HG03378 (cell line): Measurements from ENCODE around the gene USP44.
"Not testable (repeated sequence)": the region's sequence is repeated elsewhere in the genome, so short reads cannot be mapped to it uniquely, and the experiment has no call there.

ENCODE experiments used
- ATAC-seq: cut with Tn5 transposase; IDR thresholded peaks from one replicate; pipeline ENCODE4 v1.9.1; 2021; ENCODE audit warnings: mild to moderate bottlenecking, moderate library complexity; ENCODE audit not compliant: unreplicated experiment

USP44 gene

GRCh38 chr12:95551305-95551704, at the start of gene USP44:
TSS of gene USP44 (minus strand) at chr12:95551476. CDS start at chr12:95534256, 17,220 bp downstream.
- ATAC-seq, result no peak

GRCh38 chr12:95600567-95600966, 49.3 kb upstream of the USP44 start:
- ATAC-seq, result no peak

- no peak for ATAC-seq
These were observed 48.6 kb upstream of the USP44 start for GRCh38 chr12:95599880-95600279.

- ATAC-seq, result no peak
These were observed 42.9 kb upstream of the USP44 start for GRCh38 chr12:95594136-95594535.

GRCh38 chr12:95593266-95593871, 42.1 kb upstream of the USP44 start:
- ATAC-seq, result no peak

GRCh38 chr12:95591731-95592130, 40.5 kb upstream of the USP44 start:
- ATAC-seq, result no peak

- ATAC-seq, result no peak
These were observed 39.5 kb upstream of the USP44 start for GRCh38 chr12:95590775-95591174.

- ATAC-seq, result no peak
These were observed 32.7 kb upstream of the USP44 start for GRCh38 chr12:95583933-95584332.

- ATAC-seq, result no peak
These were observed 31.2 kb upstream of the USP44 start for GRCh38 chr12:95582230-95583058.

- ATAC-seq, result no peak
These were observed 26.5 kb upstream of the USP44 start for GRCh38 chr12:95577820-95578219.

- ATAC-seq, result no peak
These were observed 23.6 kb upstream of the USP44 start for GRCh38 chr12:95574799-95575452.

GRCh38 chr12:95573951-95574576, 22.8 kb upstream of the USP44 start:
- peak; percentile 50 for ATAC-seq

- no peak for ATAC-seq
These were observed 20.1 kb upstream of the USP44 start for GRCh38 chr12:95571369-95571768.

GRCh38 chr12:95568045-95568444, 16.8 kb upstream of the USP44 start:
- not testable (repeated sequence) for ATAC-seq

GRCh38 chr12:95557625-95558024, 6.3 kb upstream of the USP44 start:
- ATAC-seq, result no peak

GRCh38 chr12:95554532-95555071, 3.3 kb upstream of the USP44 start:
- ATAC-seq, result no peak

- no peak for ATAC-seq
These were observed 2.1 kb upstream of the USP44 start for GRCh38 chr12:95553197-95553943.

- ATAC-seq, result no peak
These were observed 739 bp upstream of the USP44 start for GRCh38 chr12:95551913-95552516.

GRCh38 chr12:95549392-95550084, 1.7 kb downstream of the USP44 start:
- no peak for ATAC-seq
